HG03354 (cell line): ENCODE measurements around the gene SV2C.

Experiments
- ATAC-seq: cut with Tn5 transposase; IDR thresholded peaks from one replicate; pipeline ENCODE4 v1.9.1; 2021; ENCODE audit warnings: mild to moderate bottlenecking; ENCODE audit not compliant: unreplicated experiment, poor library complexity, severe bottlenecking

Gene SV2C

DNA sequence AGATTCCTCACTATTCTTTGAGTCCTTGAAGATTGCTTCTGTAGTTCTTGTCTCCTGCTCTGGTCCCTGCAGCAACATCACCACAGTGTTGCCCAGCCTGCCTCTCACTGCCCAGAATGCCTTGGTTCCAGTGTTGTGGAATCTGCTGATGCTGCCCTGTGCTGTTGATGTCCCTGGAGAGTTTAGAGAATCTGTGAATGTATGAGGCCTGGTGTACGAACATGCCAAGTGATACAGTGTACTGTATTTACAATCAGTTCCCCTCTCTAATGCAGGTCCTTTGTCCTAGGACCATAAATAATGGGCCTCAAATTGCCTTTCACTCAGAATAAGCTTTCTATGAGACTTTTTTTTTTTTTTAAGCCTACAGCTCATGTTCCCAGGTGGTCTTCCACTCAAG, 8.2 kb downstream of the SV2C start:
- ATAC-seq = no peak

DNA sequence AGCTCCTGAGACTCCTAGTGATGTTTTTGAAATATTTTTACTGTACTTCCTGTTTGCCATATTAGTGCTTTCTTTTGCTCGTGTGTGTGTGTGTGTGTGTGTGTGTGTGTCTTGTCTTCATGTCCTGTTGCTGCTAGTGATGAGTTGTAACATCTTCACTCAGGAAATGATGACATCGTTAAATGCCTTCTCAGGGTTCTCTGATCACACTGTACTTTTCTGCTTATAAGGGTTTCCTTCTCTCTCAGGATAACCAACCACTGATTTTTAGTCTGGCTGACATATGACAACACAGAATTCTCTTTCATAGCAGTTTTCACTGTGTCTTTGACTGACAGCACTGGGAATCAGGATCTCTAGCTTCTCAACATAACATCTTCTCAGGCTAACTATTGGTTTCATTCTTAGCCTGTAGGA, 16.1 kb downstream of the SV2C start:
- ATAC-seq = peak; percentile 68

DNA sequence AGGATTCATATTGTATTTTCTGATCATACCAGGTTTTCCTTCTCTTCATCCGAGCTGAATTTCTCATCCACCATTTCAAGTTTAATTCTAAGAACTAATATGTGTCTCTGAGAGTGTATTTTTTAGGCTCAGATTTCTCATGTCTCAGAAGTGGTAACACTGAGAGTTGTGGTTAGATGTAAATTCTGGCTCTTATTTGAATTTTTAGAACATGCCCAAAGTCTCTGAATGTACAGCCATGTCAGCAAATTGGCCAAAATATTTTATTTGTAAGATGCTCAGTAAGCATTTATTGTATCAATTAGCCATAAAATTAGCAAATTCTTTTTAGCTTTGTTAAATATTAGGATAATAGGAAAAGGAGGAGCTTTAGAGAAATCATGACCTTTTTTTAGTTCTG, 16.6 kb downstream of the SV2C start:
- peak; percentile 58 for ATAC-seq

DNA sequence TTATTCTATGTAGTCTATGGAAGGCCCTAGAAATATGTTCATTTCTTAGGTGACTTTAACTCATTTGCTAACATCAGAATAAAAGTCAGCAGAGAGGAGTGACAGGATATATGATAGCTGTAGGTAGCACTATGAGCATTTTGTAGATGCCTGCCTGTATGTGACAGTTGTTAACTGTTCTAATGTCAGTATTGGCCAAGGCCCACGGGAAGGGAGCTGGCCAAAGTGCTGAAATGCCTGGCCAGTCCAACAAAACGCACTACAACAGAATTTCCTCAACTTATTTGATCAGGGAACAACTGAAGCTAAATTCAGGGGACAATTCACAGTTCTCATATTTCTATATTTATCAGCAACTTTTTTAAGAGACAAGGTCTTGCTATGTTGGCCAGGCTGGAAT, 20.8 kb downstream of the SV2C start:
- ATAC-seq = no peak

DNA sequence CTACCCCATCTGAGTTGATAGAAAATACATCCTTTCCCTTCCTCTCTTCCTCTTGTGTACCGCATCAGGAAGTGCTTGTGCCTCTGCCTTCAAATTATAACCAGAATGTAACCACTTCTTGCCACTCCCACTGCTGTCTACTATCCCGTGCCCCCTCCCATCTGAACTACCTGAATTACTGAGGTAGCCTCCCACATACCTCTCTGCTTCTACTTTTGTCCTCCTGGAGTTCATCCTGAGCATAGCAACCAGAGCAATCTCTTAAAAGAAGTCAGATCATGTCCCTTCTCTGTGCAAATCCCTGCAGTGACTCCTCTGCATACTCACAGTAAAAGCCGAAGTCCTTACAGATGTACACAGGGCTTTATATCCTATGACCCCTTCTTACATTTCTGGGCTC, 23.0 kb downstream of the SV2C start:
- no peak for ATAC-seq

DNA sequence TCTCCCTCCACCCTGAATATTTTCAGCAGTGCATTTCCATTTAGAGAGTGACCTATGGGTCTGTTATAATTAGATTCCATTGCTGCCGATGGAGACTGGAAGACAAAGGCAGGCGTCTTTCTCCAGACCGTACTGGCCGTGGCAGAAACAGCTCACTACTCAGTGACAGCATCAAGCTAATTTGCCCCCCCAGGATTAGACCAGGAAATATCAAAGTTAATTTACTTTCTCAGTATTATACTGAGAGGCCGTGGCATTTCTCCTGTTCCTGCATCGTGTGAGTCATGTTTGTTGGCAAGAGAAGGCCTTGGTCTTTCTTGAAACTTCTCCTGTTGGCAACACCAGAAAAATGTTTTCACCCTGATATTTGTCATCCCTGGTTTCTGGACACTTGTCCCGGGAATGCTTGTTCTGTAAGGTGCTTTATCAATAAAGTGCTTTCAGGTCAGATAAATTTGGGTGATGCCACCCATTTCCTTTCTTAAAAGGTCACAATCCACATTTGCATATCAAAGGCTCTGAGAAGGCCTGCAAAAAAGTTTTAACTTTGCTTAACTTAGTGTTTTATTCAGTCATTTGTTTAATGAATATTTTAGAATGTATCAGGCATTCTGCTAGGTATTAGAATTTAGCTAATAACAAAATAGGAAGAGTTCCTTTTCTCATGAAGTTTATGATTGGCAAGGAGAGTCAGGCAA, 28.4 kb downstream of the SV2C start:
- ATAC-seq = no peak

DNA sequence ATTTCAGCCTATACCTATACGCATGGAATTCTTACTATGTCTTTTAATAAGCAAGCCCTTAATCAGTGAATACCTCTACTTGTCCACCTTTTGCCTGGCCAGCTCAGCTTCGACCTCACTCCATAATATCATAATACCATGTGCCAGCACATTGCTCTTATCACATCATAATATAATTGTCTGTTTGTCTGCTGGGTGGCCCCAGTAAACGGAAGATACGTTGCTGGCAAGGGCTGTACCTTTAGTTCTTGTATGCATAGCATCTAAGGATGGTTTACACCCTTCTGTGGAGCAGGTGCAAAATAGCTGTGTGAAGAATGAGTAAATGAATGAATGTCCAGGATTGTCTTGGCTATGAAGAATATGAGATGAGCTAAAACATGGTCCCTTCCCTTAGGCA, 29.9 kb downstream of the SV2C start:
- ATAC-seq = no peak

DNA sequence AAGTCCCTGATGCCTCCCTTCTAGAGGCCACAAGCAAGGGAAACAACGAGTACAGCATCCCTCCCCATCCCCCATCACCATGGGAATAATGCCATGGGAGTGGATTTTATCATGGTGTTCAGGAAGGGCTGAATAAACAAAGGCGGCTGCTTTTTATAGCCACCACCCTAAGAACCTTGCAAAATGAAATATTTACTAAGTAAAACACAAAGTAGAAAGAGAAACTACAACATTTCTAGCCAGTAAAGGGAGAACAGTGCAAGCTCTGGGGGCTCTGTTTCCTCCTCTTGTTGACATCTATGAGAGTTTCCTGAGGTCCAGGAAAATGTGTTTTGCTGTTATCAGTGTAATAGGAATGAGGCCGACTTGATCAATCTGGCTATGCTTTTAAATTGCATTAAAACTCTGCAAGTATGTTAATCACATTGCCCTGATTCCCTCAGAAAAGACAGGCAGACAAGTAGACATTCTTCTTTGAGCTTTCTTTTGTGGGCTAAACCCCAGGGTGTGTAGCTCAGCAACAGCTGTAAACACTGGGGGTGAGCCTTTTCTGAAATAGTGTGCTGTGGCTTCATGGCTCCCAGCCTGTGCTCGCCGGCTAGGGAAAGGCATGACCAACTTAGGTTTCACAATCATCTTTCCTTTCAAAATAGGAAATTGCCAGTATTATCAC, 31.1 kb downstream of the SV2C start:
- ATAC-seq = no peak

DNA sequence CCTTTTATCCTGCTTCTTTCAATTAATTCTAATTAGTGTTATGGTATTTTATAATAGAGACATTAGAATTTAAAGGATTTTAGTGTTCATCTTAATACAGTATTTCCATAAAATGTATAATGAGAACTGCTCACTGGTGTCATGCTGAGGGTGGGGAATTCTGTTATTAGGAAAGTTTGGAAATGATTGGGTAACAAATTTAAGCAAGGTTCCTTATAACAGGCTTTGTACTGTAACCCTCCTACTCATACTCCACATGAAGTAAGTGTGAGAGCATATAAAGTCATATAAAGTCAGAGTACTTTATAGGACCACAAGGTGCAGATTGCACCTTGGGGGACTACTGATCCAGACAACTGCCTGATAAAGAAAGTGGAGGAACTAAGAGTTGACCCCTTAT, 42.2 kb downstream of the SV2C start:
- ATAC-seq = no peak

DNA sequence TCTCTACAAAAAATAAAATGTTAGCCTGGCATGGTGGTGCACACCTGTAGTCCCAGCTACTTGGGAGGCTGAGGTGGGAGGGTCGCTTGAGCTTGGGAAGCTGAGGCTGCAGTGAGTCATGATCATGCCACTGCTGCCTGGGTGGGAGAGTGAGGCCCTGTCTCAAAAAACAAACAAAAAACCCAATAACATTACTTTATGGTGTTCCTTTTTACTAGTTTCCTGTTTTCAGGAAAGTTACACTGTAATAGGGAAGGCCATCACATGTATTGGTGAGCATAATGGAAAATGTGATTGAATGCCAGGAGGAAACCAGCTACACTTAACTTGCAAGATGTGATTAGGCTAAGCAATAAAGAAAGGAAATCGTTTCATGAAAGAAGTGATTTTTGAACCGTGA, 42.7 kb downstream of the SV2C start:
- ATAC-seq = no peak

DNA sequence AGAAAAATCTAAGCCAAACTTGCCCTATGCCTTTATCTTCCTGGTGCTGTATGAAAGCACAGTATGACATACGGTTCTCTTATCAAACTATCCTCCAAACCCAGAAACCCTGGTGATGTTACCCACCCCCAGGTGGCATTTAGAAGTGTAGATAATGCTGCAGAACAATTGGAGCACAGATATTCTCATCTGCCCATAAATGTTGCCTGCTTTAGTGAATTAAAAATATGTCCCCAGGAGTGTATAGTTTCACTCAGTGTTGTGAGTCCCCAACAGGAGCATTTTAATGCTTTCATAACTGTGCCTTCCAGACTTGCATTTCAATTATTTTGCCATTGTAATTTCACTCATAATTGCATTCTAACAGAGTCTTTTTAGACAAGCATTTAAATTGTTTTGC, 50.8 kb downstream of the SV2C start:
- no peak for ATAC-seq

DNA sequence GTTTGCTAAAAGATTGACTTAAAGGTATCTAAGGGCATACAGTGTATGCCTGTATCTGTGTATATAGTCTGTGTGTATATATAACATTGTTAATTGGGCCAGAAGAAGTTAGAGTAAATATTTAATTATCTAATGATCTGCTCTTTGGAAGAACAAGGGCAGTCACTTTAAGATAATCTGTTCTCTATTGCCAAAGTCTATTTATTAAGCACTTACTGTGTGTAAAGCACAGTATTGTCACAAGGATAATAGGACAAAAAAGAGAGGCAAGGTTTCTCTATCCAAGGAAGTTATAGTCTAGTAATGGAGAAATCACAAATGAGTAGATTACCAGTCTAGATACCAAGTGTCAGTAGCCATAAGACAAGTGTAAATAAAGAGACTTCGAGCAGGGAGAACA, 51.5 kb downstream of the SV2C start:
- ATAC-seq = no peak

DNA sequence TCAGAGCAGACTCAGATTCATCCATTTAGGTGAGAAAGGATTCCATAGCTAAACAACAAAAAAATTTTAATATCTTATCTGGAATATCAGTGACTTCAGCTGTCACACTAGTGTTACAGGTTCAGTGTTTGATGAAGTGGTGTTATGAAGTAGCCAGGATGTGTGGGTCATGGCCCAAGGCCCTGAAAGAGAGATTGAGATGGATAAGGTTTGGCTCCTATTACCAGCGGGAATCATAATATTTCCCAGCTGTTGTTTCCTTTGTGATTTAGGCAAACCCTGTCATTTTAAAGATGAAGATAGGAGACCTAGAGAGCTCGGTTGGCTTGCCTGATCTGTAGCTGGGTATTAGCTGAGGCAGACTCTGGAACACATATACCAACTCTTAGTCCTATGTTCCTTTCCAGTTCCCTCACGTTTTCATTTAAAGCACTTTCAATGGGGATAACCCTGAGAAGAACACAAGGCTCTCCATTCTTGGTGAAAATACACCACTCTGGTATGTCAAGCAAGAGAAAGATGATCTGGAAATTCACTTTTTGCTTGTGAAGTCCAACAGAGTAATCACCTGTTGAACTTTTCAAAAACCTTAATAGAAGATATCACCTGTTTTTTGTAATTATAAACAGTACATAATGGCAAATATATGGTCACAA, 54.8 kb downstream of the SV2C start:
- no peak for ATAC-seq

DNA sequence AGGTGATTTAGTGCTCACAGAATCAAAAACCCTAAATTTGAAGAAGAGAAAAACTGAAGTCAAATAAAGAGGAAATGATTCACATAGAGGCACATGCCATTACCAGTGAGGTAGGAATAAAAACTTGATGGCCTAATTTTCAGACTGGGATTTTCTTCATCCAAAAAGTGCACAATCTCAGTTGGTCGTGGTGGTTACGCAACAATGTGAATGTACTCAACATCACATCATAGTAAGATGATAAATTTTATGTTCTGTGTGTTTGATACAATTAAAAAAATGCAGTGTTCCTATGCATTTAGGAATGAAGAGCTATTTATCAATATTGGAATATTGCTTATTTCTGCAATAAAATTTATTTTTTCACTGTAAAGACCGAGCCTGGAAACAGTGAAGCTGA, 60.7 kb downstream of the SV2C start:
- no peak for ATAC-seq

DNA sequence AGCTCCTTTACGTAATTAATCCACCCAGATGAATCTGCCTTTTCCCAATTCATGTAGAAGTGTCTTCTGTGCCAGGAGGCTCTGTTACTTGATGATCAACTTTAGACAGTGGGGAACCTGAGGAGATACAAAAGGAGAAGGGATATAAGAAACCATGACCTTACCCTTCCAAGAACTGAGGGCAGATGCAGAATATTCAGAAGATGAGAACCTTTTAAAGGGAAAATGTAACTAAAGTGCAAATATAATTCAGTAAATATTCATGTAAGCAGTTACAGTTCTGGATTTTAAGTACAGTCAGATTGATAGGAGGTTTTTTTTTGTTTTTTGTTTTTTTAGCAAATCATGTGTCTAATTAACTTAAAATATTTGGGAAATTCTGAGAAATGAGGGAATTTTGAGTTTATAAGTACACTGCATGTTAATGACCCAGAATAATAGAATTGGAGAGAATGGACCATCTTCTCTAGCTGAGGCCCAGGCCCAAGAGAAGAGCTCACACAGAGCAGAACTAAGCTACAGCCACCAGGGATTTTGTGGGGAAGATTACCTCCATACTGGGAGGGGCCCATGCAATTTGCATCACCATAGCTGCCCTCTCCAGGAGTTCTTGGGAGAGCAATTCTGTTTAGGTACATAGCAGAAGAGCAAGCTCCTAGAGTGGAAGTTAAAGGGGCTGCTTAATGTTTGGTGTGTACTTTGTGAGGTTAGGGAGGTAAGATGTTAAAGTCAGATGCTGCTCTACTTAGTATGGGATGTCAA, 61.5 kb downstream of the SV2C start:
- ATAC-seq = no peak

DNA sequence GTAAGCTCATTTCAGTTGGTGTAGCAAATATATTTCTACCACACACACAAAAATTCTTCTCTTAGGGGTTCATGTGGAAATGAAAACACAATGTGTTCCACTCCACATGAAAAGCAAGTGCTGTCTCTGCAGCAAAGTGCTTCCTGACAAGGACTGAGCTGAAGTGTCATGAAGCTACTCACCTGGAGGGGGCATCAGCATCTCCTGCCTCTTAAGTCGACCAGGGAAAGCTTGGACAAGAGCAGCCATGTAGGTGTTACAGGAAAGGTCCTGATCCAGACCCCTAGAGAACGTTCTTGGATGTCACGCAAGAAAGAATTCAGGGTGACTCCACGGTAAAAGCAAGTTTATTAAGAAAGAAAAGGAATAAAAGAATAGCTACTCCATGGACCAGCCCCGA, 62.8 kb downstream of the SV2C start:
- no peak for ATAC-seq

DNA sequence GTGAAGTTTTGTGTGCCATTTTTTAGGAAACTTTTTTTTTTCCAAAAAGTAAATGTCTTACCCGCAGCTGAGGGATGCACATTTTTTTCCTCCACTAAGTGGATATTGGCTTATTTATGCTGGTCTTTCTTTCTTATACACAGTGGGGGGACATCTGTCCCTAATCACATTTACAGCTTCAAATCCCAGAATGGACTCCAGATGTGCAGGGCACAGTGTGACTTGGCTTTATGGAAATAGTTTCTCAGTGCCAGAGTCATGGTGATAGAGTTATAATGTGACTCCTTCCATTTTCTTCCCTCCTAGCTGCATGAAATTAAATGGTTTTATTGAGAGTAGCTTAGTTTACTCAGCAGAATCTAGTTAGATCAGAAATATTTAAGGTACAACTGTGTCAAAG, 66.5 kb downstream of the SV2C start:
- no peak for ATAC-seq

DNA sequence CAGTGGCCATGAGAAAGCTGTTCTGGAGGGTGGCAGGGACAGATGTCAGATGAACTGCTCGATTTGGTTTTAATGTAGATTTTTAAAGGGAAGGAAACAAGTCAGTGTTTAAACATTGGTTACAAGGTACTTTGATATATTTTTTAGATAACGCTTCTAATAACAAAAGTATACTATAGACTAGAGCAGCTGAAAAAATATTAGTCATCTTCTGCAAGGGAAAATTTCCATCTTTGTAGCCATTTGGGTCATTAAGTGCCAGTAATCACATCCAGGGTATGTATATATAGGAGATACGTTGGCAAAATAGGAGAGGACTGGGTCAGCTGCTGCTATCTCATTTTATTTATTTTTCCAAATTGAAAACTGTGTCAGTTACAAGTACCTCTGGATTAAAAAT, 69.0 kb downstream of the SV2C start:
- no peak for ATAC-seq

DNA sequence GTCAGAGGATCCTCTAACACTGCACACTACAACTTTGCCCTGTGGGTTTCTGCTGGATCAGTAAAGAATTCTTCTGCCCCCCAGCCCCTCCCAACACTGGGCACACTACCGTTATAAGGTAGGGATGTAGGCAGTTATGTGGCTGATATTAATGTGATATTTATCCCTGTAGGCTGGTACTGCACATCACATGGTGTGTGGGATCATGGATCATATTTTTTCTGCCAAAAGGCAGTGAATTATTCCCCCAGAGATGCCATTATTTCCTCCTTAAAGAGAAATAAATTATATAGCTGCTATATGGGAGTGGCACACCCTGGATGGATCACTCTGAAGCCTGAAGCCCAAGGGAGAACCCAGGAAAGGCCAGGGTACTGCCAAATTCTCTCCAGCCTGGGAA, 69.5 kb downstream of the SV2C start:
- ATAC-seq = no peak

DNA sequence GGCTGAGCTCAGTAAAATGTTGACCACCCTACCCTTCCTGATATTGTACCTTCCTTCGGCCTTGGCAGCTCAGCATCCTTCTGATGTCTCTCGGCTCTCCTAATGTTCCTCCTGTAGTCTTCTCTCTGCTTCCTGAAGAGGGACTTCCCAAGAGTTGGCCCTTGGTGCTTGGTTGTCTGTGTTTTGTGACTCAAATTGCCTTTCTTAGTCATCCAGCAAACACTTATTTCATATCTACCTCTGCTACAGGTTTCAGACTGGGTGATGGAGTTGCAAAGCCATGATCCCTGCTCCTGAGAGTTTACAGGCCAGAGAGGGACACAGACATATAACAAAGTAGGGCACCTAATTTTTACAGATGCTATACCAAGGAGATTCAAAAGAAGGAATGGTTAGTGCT, 70.1 kb downstream of the SV2C start:
- no peak for ATAC-seq
